Measurements from ENCODE around the gene PTGES3. TPM values are rescaled to one million over a fixed set of nuclear protein-coding genes. Genes with fewer than 3 reads are reported as not detected.

PTGES3 gene
- total RNA-seq, 1 experiment from 2014 or later = 394 TPM

- POLR2A ChIA-PET = no interaction called here
Measured at GRCh38 chr12:56721216-56721615, 33.1 kb upstream of the PTGES3 start.

GRCh38 chr12:56720731-56721151 is 32.7 kb upstream of the PTGES3 start:
- no peaks in the 10 kb centered on the region for H3K27me3 Mint-ChIP-seq (ENCODE audit: low read depth)
- no peaks in the 10 kb centered on the region for H3K9me3 Mint-ChIP-seq

More at GRCh38 chr12:56721216-56721615, 33.1 kb upstream of the PTGES3 start:
- peak overlapping the region; percentile 63; the same call in 1 of the 2 replicates for H3K27ac Mint-ChIP-seq
- CTCF ChIA-PET = no interaction called here
- no peak for DNase-seq (ENCODE audit: low spot score)
- peak overlapping the region; percentile 99 for H3K4me3 Mint-ChIP-seq
- H3K4me1 Mint-ChIP-seq = peaks cover 70% of the 10 kb centered on the region
- peaks cover 68% of the 10 kb centered on the region for H3K36me3 Mint-ChIP-seq
- H3K9me3 Mint-ChIP-seq = no peaks in the 10 kb centered on the region
- no peak; the same call in 1 of the 2 replicates for ATAC-seq
- no peak for TF ChIP-seq NFATC4 (CRISPR knock-in tag; IDR thresholded peaks at IDR 0.05)
- no peak for TF ChIP-seq ATF3 (CRISPR knock-in tag; conservative IDR thresholded peaks at IDR 0.05)
- no peak for TF ChIP-seq ZNF281 (CRISPR knock-in tag; IDR thresholded peaks at IDR 0.05)
- no peak for TF ChIP-seq CTCF (IDR thresholded peaks at IDR 0.05)
- TF ChIP-seq ESRRA (CRISPR knock-in tag; IDR thresholded peaks at IDR 0.05; ENCODE audit: borderline replicate concordance) = no peak
- no peak for TF ChIP-seq E2F1 (CRISPR knock-in tag; IDR thresholded peaks at IDR 0.05)
- TF ChIP-seq TEAD1 (CRISPR knock-in tag; IDR thresholded peaks at IDR 0.05) = no peak
- TF ChIP-seq ZNF138 (CRISPR knock-in tag; conservative IDR thresholded peaks at IDR 0.05) = no peak
- TF ChIP-seq GABPB1 (CRISPR knock-in tag; IDR thresholded peaks at IDR 0.05) = no peak
- no peaks in the 10 kb centered on the region for H3K27me3 Mint-ChIP-seq (ENCODE audit: low read depth)

GRCh38 chr12:56719056-56719455 is 31.0 kb upstream of the PTGES3 start:
- Mint-ChIP-seq H3K4me3 (no peak overlapping the region), H3K4me1 (peaks cover 66% of the 10 kb centered on the region), H3K9me3 (no peaks in the 10 kb centered on the region), H3K36me3 (peaks cover 78% of the 10 kb centered on the region), H3K27me3 (ENCODE audit: low read depth) (no peaks in the 10 kb centered on the region), H3K27ac (peak overlapping the region; percentile 50)
- ChIA-PET CTCF (interaction anchor here (0.9 to 1.3 kb wide), 2 partner anchors 8 to 83 kb away, joined by 3 read pairs; no protein-coding TSS in a partner anchor), POLR2A (interaction anchor here (0.7 to 2.4 kb wide), 3 partner anchors 9 to 396 kb away, joined by 3 to 6 read pairs (median 3); partner anchors contain the start of gene PTGES3)
- ATAC-seq = no peak
- no peak for DNase-seq (ENCODE audit: low spot score)
- no peak for TF ChIP-seq ZNF138 (CRISPR knock-in tag; conservative IDR thresholded peaks at IDR 0.05)
- no peak for TF ChIP-seq CREM (CRISPR knock-in tag; IDR thresholded peaks at IDR 0.05)
- no peak for TF ChIP-seq TEAD1 (CRISPR knock-in tag; IDR thresholded peaks at IDR 0.05)
- no peak for TF ChIP-seq ZNF281 (CRISPR knock-in tag; IDR thresholded peaks at IDR 0.05)
- no peak for TF ChIP-seq SOX15 (CRISPR knock-in tag; IDR thresholded peaks at IDR 0.05)
- TF ChIP-seq E2F4 (CRISPR knock-in tag; IDR thresholded peaks at IDR 0.05; ENCODE audit: borderline replicate concordance, low read depth) = no peak
- TF ChIP-seq SMAD4 (CRISPR knock-in tag; IDR thresholded peaks at IDR 0.05) = no peak
- TF ChIP-seq CDX4 (CRISPR knock-in tag; IDR thresholded peaks at IDR 0.05; ENCODE audit: borderline replicate concordance) = no peak
- no peak for TF ChIP-seq GRHL2 (CRISPR knock-in tag; IDR thresholded peaks at IDR 0.05; ENCODE audit: insufficient replicate concordance, severe bottlenecking)
- no peak for TF ChIP-seq FOXK1 (CRISPR knock-in tag; IDR thresholded peaks at IDR 0.05)
- TF ChIP-seq FOXP1 (CRISPR knock-in tag; IDR thresholded peaks at IDR 0.05; ENCODE audit: borderline replicate concordance) = no peak
- TF ChIP-seq GTF2I (CRISPR knock-in tag; conservative IDR thresholded peaks at IDR 0.05) = no peak
- no peak for TF ChIP-seq SMAD3 (CRISPR knock-in tag; IDR thresholded peaks at IDR 0.05; ENCODE audit: borderline replicate concordance)
- no peak for TF ChIP-seq ZNF219 (CRISPR knock-in tag; IDR thresholded peaks at IDR 0.05; ENCODE audit: borderline replicate concordance)

More at GRCh38 chr12:56720731-56721151, 32.7 kb upstream of the PTGES3 start:
- CTCF ChIA-PET = no interaction called here
- DNase-seq (ENCODE audit: low spot score) (no peak), ATAC-seq (no peak)
- peak overlapping the region; percentile 99 for H3K4me3 Mint-ChIP-seq
- TF ChIP-seq NFE2L1 (CRISPR knock-in tag; IDR thresholded peaks at IDR 0.05) = no peak
- no peak for TF ChIP-seq JUN (CRISPR knock-in tag; IDR thresholded peaks at IDR 0.05)
- no peak for TF ChIP-seq NR3C1 (CRISPR knock-in tag; conservative IDR thresholded peaks at IDR 0.05; ENCODE audit: low read depth)
- H3K4me1 Mint-ChIP-seq = peaks cover 71% of the 10 kb centered on the region
- H3K27ac Mint-ChIP-seq = peak overlapping the region; percentile 63
- H3K36me3 Mint-ChIP-seq = peaks cover 73% of the 10 kb centered on the region
- POLR2A ChIA-PET = interaction anchor here (1.4 kb wide), 1 partner anchor 33 kb away, joined by 3 read pairs; the partner anchor contains the start of gene PTGES3
